ENCODE data around the gene ACKR3.

Gene ACKR3

DNA sequence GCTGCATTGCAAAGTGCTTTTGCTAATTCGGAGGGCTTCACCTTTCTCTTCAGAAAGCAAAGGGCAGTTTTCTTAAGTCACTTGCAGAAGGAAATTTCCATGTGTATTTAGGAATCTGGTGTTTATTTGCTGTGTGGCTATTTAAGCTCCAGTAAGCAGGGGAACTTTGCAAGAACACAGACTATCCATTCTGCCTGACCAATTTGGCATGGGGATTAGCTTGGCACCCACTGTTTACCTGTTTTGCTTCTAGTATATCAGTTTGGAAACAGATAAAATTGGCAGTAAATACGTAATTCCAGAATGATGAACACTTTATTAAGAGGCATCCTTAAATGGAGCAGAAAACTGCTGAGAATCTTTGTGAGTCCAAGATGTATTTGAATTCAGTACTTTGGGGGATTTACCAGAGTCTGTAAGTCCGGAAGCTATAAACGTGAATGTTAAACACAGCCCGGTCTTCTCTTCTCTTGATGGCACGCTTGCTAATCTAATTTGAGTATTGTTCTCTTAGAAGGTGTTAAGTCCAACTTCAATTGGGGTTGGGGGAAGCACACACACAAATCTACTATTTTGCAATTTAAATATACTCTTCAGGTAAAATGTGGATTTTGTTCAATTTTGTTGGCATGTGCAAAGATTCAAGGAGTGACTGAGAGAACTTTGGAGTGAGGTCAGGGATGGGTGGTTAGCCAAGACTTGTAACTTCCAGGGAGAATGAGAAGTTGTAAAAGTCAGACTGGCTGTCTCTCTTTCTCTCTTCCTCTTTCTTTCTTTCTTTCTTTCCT lies 650 bp downstream of the ACKR3 start:
- ATAC-seq: no peak

DNA sequence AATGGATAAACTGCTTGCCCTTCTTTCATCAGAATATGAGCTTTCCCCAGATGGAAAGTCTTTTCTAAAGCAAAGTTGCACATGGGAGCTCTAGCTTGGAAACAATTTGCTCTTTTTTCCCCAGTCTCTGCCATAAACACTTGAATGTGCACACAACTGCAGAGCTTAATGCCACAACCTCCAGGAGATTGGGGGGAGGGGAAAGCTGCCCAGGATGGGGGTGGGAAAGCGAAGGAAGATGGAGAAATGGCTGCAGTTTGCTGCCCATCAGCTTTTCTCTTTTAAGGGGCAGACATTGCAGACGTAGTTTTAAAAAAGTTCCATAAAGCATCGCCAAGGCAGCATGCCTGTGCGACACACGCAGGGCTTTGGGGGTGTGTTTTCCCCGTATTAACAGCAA lies 1.5 kb downstream of the ACKR3 start:
- no peak for ATAC-seq

DNA sequence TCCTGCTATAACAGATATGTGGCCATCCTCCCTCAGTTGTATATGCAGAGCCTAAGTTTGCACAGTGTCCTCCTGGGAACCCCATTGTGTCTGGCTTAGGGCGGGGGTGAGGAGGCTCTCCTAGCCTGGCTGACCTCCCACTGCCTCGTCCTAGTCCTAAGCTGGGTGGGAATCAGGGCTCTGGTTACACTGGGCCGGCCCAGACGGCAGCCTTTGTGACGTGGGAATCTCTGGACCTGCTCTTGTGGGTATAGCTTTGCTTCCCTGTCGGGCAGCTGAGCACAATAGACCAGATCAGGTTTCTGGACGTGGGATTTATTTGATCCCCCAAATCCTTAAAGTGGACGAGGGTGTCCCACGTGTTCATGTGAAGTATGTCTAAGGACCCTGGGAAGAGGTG lies 2.9 kb downstream of the ACKR3 start:
- ATAC-seq: no peak

DNA sequence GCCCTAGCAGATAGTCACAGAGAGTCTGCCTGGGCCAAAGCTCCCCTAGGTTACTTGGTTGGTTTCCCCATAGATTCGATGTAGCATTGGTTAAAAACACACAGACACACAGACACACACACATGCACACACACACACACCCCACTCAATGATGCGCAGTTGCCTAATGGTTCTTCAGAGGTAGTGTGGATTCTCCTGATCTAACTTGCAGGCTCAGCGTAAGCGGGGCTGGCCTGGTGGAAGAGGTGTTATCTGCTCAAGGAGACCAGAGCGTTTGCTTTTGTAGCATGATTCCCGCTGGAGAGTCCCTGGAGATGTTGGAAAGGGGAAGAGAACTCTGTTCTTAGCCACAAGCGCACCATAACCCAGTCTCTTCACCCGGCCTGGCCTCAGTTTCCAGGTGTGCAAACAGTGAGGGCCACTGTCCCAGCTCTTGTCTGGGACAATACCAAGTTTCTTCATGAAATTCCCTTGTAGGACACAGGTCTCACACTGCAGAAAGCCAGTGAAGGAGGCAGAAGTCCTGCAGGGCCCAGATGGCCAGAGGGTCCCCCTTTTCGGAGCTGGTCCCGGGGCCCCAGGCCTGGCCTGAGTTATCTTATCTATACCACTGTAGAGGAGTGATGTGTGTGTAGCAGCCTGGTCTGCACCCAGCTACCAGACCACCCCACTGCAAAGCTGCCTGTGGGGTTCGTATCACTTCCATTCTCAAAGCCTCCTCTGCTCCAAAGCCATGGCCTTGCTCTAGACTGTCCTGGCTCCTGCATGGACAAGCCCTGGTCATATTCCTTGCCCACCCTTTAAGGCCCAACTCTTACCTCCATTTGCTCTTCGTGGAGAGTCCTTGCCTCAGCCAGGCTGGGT lies 3.7 kb downstream of the ACKR3 start:
- no peak for ATAC-seq

DNA sequence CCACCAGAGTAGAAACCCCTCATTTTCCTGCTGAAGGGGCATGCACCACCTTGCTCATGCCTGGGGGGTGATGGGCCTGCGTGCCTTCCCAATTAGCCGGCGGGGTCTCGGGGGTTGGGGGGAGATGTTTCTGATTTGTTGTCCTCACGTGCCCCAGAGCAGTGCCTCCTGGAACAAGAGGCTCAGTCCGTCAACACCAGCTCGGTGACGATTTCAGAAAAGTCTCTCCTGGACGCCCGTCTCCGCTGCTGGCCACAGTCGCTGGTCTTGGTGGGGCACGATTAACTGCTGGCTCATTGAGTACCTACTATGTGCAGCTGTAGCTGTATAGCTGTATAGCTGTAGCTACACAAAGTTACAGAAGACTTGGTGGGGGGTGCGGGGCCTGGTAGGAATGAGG lies 4.4 kb downstream of the ACKR3 start:
- ATAC-seq: no peak

DNA sequence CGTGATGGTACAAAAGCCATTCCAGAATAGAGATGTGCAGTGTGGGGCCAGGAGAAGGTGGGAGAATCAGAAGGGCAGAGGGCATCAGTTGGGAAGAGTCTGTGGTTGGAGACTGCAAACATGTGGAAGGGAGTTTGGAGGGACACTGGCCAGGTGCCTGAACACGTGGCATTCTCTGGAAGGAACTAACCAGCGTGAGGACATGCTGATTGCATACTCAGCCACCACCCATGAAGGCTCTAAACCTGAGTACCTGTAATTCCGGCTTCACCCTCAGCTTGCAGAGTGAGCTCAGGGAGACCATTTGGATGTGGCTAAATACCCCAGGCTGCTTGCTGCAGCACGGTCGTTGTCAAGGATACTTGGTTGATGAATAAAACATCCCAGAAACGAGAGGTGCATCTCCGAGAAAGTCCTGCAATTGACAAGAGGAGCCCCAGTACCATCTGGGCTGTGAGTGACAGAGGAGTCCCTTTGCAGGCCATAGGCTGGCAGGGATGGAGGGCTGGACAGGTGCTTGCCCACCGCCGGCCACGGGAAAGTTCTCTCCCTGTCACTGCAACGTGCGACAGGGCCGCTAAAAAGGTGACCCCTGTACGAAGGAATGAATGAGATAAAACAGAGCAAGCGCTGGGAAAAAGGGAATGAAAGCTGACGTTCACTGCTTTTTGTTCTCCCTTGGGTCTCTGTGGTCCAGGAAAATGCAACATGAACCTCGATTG lies 5.0 kb downstream of the ACKR3 start:
- no peak for ATAC-seq

DNA sequence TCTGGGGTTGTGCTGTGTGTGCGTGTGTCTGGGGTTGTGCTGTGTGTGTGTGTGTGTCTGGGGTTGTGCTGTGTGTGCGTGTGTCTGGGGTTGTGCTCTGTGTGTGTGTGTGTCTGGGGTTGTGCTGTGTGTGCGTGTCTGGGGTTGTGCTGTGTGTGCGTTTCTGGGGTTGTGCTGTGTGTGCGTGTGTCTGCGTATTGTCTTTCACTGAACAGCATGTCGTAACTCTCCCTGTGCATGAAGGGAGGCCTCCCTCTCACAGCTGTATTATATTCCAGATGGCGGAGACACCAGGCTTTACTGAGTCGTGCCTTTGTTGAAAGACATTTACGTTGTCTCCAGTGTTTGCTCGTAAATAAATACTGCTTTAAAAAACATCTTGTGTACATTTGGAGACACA lies 5.9 kb downstream of the ACKR3 start:
- ATAC-seq: no peak

DNA sequence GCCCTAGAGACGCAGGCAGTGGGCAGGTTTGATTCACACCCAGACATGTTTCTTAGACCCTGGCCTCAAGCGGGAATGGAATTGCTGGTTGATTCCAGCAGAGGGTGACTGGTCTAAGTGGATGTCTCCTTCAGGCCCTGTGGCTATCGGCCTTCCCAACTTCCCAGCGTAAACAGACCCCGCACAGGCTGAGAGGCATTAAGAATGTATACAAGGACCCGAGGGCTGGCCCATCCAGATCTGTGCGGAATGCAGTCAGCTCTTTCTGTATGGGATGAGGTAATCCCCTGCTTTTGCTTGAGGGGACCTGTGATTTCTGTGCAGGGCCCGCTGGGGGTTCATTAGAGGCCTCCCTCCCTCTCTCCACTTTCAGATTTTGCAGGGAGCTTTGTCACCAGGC lies 6.5 kb downstream of the ACKR3 start:
- no peak for ATAC-seq

DNA sequence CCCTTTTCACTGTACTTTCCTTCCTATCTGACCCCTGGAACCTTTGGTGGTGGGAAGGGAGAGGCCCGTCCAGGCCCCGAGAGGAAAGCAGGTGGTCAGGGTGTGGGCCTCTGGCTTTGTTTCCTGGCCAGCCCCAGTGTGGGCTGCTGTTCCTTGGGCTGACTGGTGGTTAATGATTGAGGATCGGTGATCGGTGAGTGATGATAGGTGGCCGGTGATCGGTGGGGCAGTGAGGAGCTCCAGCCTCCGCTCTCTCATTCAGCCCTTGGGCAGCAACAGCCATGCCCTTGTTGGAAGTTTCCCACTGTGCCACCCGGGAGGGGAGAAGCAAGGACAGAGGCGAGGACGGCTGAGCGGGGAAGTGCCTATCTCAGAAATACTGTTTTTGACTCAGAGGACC lies 7.3 kb downstream of the ACKR3 start:
- no peak for ATAC-seq

DNA sequence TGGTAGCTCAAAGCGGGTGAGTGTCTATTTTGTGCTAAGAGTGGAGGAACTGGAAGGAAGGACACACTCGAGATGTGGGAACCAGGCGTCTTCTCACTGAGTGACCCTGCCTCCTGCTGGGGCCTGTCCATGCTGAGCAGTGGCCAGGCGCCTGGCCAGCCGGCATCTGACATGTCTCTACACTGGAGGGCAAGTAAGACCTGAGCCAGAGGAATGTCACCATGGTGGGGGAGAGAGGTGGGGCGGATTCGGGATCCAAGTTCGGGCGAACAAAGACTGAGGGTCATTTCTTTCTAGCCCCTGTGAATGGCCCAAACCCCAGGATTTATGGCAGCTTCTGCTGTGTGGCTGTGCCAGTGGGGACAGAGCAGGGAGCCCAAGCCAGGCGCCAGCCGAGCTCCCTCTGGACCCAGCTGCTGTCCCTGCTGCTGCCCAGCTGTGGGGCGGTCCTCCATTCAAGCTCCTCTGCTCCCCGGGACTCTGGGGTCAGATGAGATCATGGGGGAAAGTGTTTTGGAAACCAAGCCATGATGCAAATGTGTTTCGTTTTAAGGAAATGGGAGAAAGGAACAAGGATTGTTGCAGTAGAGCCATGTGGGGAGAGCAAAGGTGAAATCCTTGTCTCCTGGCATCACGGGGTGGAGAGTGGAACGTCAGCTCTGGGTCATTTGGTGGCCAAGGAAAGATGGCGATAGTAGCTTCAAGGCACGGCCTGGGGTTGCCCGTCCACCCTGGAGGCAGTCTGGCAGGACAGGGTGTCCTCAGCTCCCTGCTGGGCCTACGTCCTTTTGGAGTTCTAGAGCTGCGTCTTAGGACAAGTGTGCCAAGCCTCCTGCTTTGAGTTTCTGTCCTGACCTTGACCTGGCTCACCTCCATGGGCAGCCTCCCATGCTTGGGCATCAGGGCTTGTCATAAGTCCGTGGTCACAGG lies 8.1 kb downstream of the ACKR3 start:
- ATAC-seq: no peak

DNA sequence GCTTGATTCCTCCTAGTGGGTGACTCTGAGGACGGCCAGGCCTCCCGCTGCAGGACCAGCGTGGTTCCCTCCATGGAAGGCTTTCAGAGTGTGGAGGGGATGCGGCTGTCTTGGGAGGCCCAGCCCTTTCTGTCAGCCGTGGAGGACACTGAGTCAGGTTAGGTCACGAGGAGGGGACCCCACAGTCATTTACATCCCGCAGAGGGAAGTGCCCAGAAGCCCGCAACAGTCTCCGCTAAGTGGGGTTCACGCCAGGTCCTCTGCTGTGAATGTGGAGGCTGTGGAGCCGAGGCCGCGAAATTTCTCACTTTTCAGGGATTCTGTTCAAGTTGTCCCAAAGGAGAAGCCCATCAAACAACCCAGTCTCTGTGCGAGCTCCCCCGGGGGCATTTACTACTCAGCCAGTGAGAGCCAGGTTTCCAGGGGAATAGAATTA lies 8.8 kb downstream of the ACKR3 start:
- ATAC-seq: no peak

DNA sequence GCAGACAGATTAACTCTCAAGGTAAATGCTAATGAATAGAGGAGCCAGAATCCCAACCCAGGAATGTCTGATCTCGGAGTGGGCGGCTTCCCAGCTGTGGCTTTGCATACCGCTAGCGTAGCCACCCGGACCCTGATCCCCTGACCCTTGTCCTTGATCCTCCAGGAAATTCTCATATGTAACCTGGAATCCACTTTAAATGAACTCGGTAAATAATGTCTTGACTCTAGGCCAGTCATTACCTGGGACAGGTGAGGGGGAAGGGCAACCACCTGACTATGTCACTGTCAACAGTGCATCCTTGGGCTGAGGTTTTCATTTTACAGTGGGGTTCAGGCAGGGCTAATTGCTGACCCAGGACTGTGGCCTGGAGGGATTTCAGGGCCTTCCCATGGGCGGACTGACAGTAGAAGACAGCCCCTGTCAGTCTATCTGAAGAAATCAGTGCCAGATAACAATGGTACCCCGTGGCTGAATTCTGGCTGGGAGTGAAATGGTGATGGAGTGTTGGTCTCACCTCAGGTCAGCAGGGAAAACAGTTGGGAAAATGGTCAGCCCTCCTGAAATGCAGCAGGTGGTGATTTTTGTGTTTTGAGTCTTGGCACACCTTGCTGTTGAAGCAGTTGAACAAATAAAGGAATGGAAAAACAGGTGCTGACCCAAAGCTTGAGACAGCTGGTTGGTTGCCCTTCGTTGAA lies 9.6 kb downstream of the ACKR3 start:
- no peak for ATAC-seq

DNA sequence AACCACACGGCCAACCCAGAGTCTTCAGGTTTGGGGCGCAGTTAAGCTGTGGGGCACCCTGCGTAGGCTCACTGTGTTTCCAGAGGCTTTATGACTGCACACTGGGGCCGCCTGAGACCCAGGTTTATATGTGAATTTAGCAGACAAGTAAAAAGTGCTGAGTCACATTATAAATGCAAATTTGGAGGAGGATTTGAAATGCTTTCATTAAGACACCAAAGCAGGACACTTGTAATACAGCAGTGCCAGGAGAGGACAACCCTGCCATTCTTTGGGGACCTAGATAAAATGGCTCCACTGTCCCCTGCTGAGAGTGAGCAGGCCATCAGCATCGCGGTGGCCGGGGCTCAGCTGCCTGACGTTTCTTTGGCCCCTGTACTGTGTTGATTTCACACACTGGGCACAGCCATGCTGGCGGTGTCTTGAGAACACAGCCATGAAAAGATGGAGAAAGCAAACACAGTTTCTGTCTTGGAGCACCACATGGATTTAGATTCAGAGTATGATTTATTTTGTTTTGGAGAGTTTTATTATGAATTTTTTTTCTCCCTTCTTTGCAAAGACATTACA lies 10.2 kb downstream of the ACKR3 start:
- no peak for ATAC-seq

DNA sequence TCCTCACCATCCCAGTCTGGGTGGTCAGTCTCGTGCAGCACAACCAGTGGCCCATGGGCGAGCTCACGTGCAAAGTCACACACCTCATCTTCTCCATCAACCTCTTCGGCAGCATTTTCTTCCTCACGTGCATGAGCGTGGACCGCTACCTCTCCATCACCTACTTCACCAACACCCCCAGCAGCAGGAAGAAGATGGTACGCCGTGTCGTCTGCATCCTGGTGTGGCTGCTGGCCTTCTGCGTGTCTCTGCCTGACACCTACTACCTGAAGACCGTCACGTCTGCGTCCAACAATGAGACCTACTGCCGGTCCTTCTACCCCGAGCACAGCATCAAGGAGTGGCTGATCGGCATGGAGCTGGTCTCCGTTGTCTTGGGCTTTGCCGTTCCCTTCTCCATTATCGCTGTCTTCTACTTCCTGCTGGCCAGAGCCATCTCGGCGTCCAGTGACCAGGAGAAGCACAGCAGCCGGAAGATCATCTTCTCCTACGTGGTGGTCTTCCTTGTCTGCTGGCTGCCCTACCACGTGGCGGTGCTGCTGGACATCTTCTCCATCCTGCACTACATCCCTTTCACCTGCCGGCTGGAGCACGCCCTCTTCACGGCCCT lies 11.2 kb downstream of the ACKR3 start:
- ATAC-seq: no peak

DNA sequence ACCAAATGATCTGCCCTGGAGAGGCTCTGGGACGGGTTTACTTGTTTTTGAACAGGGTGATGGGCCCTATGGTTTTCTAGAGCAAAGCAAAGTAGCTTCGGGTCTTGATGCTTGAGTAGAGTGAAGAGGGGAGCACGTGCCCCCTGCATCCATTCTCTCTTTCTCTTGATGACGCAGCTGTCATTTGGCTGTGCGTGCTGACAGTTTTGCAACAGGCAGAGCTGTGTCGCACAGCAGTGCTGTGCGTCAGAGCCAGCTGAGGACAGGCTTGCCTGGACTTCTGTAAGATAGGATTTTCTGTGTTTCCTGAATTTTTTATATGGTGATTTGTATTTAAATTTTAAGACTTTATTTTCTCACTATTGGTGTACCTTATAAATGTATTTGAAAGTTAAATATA lies 11.9 kb downstream of the ACKR3 start:
- ATAC-seq: no peak

DNA sequence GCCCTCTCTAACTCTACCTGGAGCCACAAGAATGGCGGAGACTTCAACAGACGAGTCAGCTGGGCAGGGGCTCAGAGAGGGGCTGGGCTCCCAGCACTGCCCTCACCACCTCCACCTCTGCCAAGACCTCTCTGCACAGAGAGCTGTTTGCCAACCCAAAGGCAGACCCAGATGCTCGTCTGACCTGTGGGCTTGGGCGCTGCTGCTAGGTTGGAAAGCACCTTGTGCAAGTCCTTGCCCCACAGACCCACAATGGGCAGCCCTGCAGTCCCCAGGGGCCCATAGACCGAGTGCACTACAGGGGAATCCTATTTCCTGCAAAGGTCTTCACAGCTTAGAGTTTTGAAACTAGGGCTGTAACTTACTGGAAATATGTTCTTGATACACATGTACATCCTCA lies 13.3 kb downstream of the ACKR3 start:
- ATAC-seq: no peak

DNA sequence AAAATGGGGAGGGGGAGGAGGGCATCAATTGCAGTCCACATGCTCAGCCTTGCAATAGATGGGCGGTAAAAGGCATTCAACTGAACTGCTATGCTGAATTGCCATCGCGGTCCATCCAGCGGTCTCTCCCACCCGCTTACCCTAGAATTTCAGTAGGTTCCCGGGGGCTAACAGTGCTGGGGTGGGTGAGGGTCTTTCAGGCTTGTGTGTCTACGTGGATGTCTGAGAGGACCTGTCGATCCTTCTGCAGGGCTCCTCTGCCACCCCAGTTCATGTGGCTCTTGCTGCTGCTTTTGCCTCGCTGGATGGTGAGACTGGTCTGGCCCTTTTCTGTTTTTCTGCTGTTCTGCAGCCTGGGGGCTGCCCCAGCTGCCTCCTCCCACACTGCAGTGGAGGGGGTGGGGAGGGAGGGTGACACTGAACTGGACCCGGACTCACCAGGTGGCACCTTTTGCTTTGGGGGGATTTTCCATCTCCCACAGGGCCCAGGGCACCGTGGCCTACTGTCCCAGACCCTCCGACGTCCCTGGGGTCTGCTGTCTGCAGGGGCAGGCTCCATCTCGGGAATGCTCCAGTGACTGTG lies 14.1 kb downstream of the ACKR3 start:
- no peak for ATAC-seq

DNA sequence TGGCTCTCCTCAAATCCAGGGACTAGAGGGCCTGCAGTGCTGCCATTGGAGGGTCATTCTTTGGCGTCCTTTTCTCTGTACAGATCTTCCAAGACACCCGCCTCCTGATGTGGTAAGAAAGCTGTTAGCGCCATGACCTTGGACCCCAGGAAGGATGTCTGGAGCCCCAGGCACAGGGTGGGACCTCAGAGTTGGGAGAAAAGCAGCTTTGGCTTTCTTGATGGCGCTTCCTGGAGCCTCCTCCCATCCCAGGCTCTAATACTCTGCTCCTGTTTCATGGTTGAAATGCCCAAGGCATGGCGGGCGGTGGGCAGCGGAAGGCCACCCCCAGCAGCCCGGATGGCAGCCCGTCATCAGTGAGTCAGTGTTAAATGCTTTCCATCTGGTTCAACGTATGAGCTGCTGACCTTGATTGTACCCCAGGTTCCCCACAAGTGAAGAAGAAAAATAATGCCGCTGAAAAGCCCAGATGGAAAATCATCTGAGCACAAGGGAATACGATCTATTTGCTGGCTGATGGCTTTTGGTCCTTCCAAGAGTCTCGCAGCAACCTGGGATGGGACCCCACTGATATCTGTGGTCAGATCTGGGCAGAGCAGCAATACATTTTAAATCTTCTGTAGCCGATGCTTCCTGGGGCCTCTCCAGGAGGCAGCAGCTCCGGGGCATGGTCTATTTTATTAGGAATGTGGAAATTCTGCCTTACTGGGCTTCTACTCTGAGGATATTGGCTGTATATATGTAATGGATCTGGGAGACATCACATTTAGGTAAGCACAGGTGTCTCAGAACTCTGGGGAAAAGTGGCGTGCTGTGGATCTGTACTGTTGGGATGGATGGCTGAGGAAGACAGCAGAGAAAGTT lies 15.1 kb downstream of the ACKR3 start:
- no peak for ATAC-seq

DNA sequence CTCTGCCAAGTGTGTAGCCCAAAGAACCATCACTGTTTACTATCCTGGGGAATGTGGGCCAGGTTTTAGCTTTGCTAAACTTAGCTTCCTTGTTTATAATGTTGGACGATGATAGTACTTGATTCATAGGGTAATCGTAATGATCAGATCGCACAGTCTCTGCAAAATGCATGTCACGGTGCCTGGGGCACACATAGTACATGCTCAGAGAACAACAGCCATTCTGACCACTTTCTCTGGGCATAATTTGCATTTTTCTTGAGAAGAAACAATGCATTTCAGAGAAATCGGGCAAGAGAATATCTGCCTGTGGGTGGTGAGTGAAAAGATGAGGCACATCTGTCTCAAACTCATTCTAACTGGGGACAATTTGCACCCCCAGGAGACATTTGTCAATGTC lies 16.3 kb downstream of the ACKR3 start:
- ATAC-seq: no peak

All from activated CD4-positive, CD25-positive, alpha-beta regulatory T cell treated with anti-CD3 and anti-CD28 coated beads, Interleukin-2, amount 50 U/mL, for 24 hours (primary cell).